T-cell (primary cell): ENCODE results near the gene CRTC2. TPM values are rescaled to one million over a fixed set of nuclear protein-coding genes. Genes with fewer than 3 reads are reported as not detected.

Experiments used
- ATAC-seq, 4 experiments: fragments of 200-7000 bp in 3 of 4; fragments of 150-1000 bp in 1 of 4; cut with Tn5 transposase; replicated peaks in 1 of 4; 1 replicate in 3 of 4; 2 replicates in 1 of 4; pipeline ENCODE4 v1.10.0; 2021; ENCODE audit warnings: moderate library complexity in 3 of 4, mild to moderate bottlenecking in 2 of 4, moderate number of reproducible peaks in 1 of 4
- CTCF ChIA-PET, 2 donors: fragments of 300-600 bp; sonication (Branson Sonifier 250); formaldehyde crosslinking; loops; one replicate each; lab custom pipeline; 2022; ENCODE audit warnings: antibody characterized with exemption in 2 of 2; lab: Charles Lee
- POLR2A ChIA-PET, 2 donors: fragments of 300-600 bp; sonication (Branson Sonifier 250); formaldehyde crosslinking; loops; one replicate each; lab custom pipeline; 2022; ENCODE audit warnings: antibody characterized with exemption in 2 of 2; lab: Charles Lee
- DNase-seq, 35 experiments: peaks; one replicate each; pipeline versions ENCODE4 v3.0.0 to v3.0.0-alpha.2; 2013 to 2023
- H3K27ac ChIP-seq: one replicate; pipeline ENCODE4 v1.5.1; 2013; ENCODE audit warnings: low read length
- H3K27me3 ChIP-seq, 2 experiments: replicated peaks in 1 of 2; 1 replicate in 1 of 2; 2 replicates in 1 of 2; pipeline versions ENCODE4 v1.6.1 to v1.7.0; 2013; ENCODE audit warnings: low read length in 1 of 2, mixed read lengths in 1 of 2; ENCODE audit not compliant: control insufficient read depth in 2 of 2, insufficient read depth in 2 of 2; ENCODE audit errors: extremely low read depth in 1 of 2
- H3K36me3 ChIP-seq, 2 donors: 1 replicate in 1 of 2; 2 replicates in 1 of 2; pipeline versions ENCODE4 v1.6.1 to v1.7.0; 2013; ENCODE audit warnings: low read length in 1 of 2; ENCODE audit not compliant: control insufficient read depth in 2 of 2, insufficient read depth in 1 of 2; ENCODE audit errors: extremely low read depth in 1 of 2
- H3K4me1 ChIP-seq, 2 experiments: 1 replicate in 1 of 2; 2 replicates in 1 of 2; pipeline versions ENCODE4 v1.6.1 to v1.7.0; 2013; ENCODE audit warnings: low read length in 2 of 2, mixed read lengths in 1 of 2; ENCODE audit not compliant: insufficient read depth in 2 of 2, control insufficient read depth in 1 of 2; ENCODE audit errors: extremely low read depth in 1 of 2
- H3K4me3 ChIP-seq, 2 donors: 1 replicate in 1 of 2; 2 replicates in 1 of 2; pipeline versions ENCODE4 v1.5.1 to v1.7.0; 2013; ENCODE audit warnings: mild to moderate bottlenecking in 2 of 2, low read length in 1 of 2, moderate library complexity in 1 of 2; ENCODE audit not compliant: control insufficient read depth in 1 of 2; ENCODE audit errors: extremely low read depth in 1 of 2
- H3K9me3 ChIP-seq: 2 replicates; pipeline ENCODE4 v1.7.0; 2013
- H3K27ac Mint-ChIP-seq, 2 donors: one replicate each; pipeline ENCODE4 v1.8.0; 2020 to 2021; ENCODE audit warnings: mild to moderate bottlenecking in 2 of 2, mixed read lengths in 2 of 2
- H3K27me3 Mint-ChIP-seq, 2 donors: one replicate each; pipeline ENCODE4 v1.8.0; 2021 to 2022; ENCODE audit warnings: mixed read lengths in 2 of 2
- H3K36me3 Mint-ChIP-seq: one replicate; pipeline ENCODE4 v1.8.0; 2021; ENCODE audit warnings: mixed read lengths
- H3K4me1 Mint-ChIP-seq, 3 donors: one replicate each; pipeline ENCODE4 v1.8.0; 2020 to 2022; ENCODE audit warnings: mixed read lengths in 3 of 3, mild to moderate bottlenecking in 1 of 3
- H3K4me3 Mint-ChIP-seq, 3 donors: one replicate each; pipeline ENCODE4 v1.8.0; 2020 to 2022; ENCODE audit warnings: mild to moderate bottlenecking in 3 of 3, mixed read lengths in 3 of 3, moderate library complexity in 3 of 3
- H3K9me3 Mint-ChIP-seq, 3 donors: one replicate each; pipeline ENCODE4 v1.8.0; 2020 to 2022; ENCODE audit warnings: mixed read lengths in 3 of 3
- WGBS: methylation state at CpG from one replicate; pipeline ENCODE4 v1.1.5; 2013; ENCODE audit warnings: missing lambda C conversion rate; ENCODE audit not compliant: insufficient coverage; 5-methylcytosine and 5-hydroxymethylcytosine counted together
- total RNA-seq, 35 experiments: library from RNA in 6 of 35; stranded (reverse) in 6 of 35; fragments of 120-200 nt in 1 of 35; gene quantifications; one replicate each; pipeline versions ENCODE4 v1.2.1 to v1.2.4 and lab custom pipeline; 2013 to 2026

CRTC2 gene
- total RNA-seq, 5 donors from 2014 or later (not counting 1 experiment from before 2014, with no cell fraction given): 108 to 153 (median 122) TPM

DNA sequence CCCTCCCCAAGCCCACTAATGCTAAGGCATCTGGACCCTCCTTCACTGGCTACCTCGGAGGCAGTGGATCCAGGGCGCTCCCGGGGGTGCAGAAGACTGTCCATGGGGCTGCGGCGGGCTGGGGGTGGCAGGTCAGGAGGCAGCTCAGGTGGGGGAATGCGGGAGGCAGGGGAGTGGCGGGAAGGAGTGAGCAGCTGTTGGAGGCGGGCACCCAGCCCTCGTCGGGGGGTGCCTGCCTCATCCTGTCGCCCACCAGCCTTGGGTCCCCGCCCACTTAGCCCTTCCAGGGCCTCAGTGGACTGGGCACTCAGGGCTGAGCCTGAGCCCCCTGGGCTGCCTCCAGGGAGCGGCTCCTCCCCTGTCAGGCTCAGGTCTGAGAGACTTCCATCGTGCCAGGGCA, 25.0 kb downstream of the CRTC2 start:
- ATAC-seq: no peak
- CTCF ChIA-PET: no interaction called here
- H3K9me3 Mint-ChIP-seq: no peaks in the 10 kb centered on the region

DNA sequence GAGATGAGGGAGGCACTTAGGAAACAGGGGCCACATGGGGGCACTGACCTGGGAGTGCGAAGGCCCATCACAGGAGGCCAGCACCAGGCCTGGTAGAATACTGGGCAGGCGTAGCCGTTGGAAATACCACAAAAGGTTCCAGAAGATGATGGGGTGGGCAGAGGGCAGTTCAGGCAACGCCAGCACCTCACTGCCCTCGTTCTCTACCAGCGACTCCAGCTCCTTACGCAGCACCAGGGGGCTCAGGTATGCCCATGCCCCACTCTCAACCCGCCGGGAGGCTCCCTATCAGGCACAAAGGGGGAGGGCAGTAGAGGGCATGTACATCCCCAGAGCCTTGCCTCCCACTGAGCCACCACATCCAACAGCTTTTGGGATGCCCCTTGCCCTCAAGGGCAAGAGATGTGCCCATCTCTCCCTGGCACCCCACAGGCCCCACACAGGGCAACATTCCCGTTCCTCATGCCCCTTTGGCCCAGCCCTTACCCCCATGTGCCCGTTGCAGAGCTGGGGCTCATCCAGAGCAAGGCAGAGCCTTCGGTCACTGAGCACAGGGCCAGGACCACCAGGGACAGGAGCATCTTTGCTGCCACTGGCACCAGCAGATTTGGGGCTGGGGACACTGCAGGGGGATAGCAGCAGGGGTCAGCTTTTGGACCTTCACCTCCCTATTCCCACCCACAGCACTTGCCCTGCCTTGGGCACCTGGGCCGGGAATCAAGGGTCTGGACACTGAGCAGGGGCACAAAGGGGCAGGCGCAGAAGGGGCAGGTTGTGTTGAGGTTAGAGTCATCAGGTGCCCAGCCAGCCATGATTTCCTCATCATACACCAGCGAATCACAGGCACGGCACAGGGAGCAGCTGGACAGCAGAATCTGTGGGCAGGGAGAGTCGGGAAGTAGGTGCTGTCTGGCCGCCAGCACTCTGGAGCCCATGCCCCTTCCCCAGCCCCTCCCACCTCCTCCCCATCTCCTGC, 26.0 kb downstream of the CRTC2 start:
- H3K36me3 Mint-ChIP-seq: peaks cover 31% of the 10 kb centered on the region
- no peak overlapping the region for H3K4me3 Mint-ChIP-seq
- no peak for ATAC-seq

More for the DNA sequence above, 25.0 kb downstream of the CRTC2 start:
- POLR2A ChIA-PET: no interaction called here
- no peaks in the 10 kb centered on the region for H3K27me3 Mint-ChIP-seq
- peaks cover 2 to 7% of the 10 kb centered on the region in 2 experiments for H3K4me1 ChIP-seq
- H3K36me3 ChIP-seq: peaks cover 51 to 69% of the 10 kb centered on the region in 2 donors
- no peak for DNase-seq
- H3K4me1 Mint-ChIP-seq: peaks cover 0 to 13% (median 4%) of the 10 kb centered on the region in 3 donors
- H3K27ac Mint-ChIP-seq: no peak overlapping the region
- no peaks in the 10 kb centered on the region for H3K27me3 ChIP-seq
- no peak overlapping the region for H3K27ac ChIP-seq
- 98% methylated on average over 12 of the region's 14 CpGs for WGBS
- no peaks in the 10 kb centered on the region for H3K9me3 ChIP-seq
- no peak overlapping the region for H3K4me3 Mint-ChIP-seq
- H3K36me3 Mint-ChIP-seq: peaks cover 35% of the 10 kb centered on the region
- no peak overlapping the region for H3K4me3 ChIP-seq

DNA sequence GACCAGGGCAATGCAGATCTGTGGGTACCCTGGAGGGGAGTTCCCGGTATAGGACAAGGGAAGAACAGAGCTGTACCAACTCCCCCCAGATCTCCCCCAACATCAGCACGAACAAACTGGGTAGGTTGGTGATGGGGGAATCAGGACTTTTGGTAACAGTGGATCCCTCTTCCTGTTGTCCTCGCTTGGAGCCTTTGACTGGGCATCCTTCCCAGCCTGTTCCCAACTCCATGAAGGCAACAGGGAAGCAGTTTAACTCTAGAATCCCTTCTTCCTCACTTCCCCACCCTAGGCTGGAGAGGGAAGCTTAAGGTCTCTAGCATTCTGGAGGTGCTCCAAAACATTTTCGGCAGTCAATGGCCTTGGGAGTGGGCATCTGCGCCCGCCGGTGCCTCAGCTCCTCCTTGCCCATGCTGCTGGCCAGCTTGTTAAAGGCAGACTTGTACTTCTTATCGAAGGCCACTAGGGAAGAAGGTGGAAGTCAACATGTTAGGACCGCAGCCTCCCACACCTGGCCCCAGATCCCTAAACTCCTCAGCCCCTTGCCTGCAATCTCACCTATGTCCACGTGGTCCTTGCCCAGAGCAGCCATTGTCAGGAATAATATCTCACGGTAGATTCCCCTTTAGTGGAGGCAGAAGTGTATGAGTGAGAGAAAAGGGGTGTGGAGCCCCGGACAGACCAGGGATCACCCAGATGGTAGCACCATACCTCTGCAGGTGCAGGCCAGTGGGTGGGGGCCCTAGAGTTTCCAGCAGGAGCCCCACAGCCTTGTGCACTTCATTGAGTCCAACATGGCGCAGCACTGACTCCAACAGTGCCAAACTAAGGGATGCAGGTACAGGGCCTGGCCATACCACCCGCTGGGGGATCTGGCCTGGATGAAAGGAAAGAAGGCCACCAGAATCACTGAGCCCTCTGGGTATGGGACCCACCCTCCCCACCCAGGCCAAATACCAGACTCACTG, 28.1 kb downstream of the CRTC2 start:
- peaks cover 12% of the 10 kb centered on the region for H3K36me3 Mint-ChIP-seq

More for the DNA sequence above, 26.0 kb downstream of the CRTC2 start:
- peaks cover 2 to 6% of the 10 kb centered on the region in 2 experiments for H3K4me1 ChIP-seq
- Mint-ChIP-seq H3K4me1 (peaks cover 4 to 20% (median 8%) of the 10 kb centered on the region in 3 donors), H3K9me3 (no peaks in the 10 kb centered on the region), H3K27me3 (no peaks in the 10 kb centered on the region), H3K27ac (no peak overlapping the region)
- DNase-seq: no peak
- no peak overlapping the region for H3K4me3 ChIP-seq
- ChIA-PET POLR2A (no interaction called here), CTCF (no interaction called here)
- no peaks in the 10 kb centered on the region for H3K9me3 ChIP-seq
- 98% methylated on average over 9 of the region's 18 CpGs for WGBS
- H3K27ac ChIP-seq: no peak overlapping the region
- peaks cover 46 to 64% of the 10 kb centered on the region in 2 donors for H3K36me3 ChIP-seq
- H3K27me3 ChIP-seq: no peaks in the 10 kb centered on the region

DNA sequence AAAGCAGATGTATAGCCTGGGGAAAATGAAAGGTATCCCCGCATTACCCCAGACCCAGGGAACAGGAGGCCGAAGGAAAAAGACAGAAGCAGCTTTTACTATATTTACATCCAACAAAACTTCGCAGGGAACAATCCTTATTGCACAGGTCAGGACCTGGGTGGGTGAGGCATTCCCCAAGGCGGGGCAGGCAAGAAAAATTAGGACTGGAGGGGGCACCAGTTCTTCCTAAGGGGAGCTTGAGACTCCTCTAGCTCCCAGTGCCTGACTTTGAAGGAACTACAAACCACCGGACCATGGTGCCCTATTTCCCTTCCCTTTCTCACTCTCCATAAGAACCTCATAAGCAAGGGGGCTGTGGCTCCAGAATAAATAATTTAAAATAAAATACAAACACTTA, 29.0 kb downstream of the CRTC2 start:
- no peak overlapping the region for H3K27ac ChIP-seq
- peaks cover 5 to 15% (median 8%) of the 10 kb centered on the region in 3 donors for H3K4me1 Mint-ChIP-seq
- H3K4me1 ChIP-seq: peaks cover 2 to 5% of the 10 kb centered on the region in 2 experiments
- no peak for DNase-seq
- no peak overlapping the region for H3K4me3 Mint-ChIP-seq
- peaks cover 10% of the 10 kb centered on the region for H3K36me3 Mint-ChIP-seq
- no peaks in the 10 kb centered on the region for H3K27me3 ChIP-seq
- ATAC-seq: no peak
- WGBS: 100% methylated on average over 2 of the region's 5 CpGs
- ChIA-PET CTCF (interaction anchor here in 1 of 2 donors (1.0 to 1.2 kb wide), 2 partner anchors 9 to 11 kb away, joined by 3 read pairs; no protein-coding TSS in a partner anchor), POLR2A (interaction anchor here in 1 of 2 donors (0.6 kb wide), 1 partner anchor 193 kb away, joined by 3 read pairs; no protein-coding TSS in a partner anchor)
- H3K36me3 ChIP-seq: peaks cover 27 to 34% of the 10 kb centered on the region in 2 donors
- H3K9me3 ChIP-seq: no peaks in the 10 kb centered on the region
- H3K9me3 Mint-ChIP-seq: no peaks in the 10 kb centered on the region
- H3K27me3 Mint-ChIP-seq: no peaks in the 10 kb centered on the region
- H3K27ac Mint-ChIP-seq: peak overlapping the region in 1 of 2 donors; percentile 13
- no peak overlapping the region for H3K4me3 ChIP-seq

More for the DNA sequence above, 28.1 kb downstream of the CRTC2 start:
- DNase-seq (no peak), ATAC-seq (no peak)
- ChIA-PET CTCF (interaction anchor here in 1 of 2 donors (1.0 to 1.2 kb wide), 2 partner anchors 10 to 12 kb away, joined by 3 read pairs; no protein-coding TSS in a partner anchor), POLR2A (interaction anchor here in 1 of 2 donors (0.5 to 0.9 kb wide), 2 partner anchors 47 to 85 kb away, joined by 3 to 4 read pairs; partner anchors contain the start of gene JTB)
- Mint-ChIP-seq H3K27ac (no peak overlapping the region), H3K4me1 (peaks cover 4 to 15% (median 8%) of the 10 kb centered on the region in 3 donors), H3K9me3 (no peaks in the 10 kb centered on the region), H3K4me3 (no peak overlapping the region), H3K27me3 (no peaks in the 10 kb centered on the region)
- no peaks in the 10 kb centered on the region for H3K27me3 ChIP-seq
- no peak overlapping the region for H3K4me3 ChIP-seq
- H3K9me3 ChIP-seq: no peaks in the 10 kb centered on the region
- peaks cover 29 to 43% of the 10 kb centered on the region in 2 donors for H3K36me3 ChIP-seq
- peaks cover 2 to 3% of the 10 kb centered on the region in 2 experiments for H3K4me1 ChIP-seq
- H3K27ac ChIP-seq: no peak overlapping the region
- 97% methylated on average over 5 of the region's 14 CpGs for WGBS

DNA sequence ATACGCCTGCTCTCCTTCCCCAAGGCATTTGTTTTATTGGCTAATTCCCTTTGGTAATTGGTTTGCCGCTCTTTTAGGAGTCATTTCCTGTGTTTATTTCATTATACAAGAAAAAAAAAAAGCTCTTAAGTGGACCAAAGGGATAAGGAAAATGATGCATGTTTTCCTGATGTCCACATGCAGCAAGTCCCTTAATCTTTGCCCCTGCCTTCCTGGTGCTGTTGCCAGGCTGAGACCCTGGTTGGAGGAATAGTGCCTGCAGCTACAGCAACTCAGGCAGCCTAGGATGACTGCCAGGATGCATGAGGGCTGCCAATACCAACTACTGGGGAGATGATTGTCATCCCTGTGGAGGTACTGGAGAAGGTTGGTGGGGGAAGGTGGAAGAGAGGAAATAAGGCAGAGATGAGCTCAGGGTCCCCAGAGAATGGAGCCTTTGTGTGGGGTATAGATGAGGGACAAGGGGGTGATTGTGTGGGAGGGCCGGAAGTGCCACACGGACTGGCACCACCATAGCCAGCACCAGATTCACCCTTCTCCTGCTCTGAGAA, 29.5 kb downstream of the CRTC2 start:
- peak overlapping the region; percentile 13 to 29 for H3K27ac Mint-ChIP-seq
- no peak overlapping the region for H3K4me3 Mint-ChIP-seq
- Histone ChIP-seq H3K4me3 (no peak overlapping the region), H3K36me3 (peaks cover 23 to 29% of the 10 kb centered on the region in 2 donors), H3K9me3 (no peaks in the 10 kb centered on the region), H3K27me3 (no peaks in the 10 kb centered on the region), H3K27ac (no peak overlapping the region), H3K4me1 (peaks cover 3 to 10% of the 10 kb centered on the region in 2 experiments)
- H3K4me1 Mint-ChIP-seq: peaks cover 9 to 18% (median 10%) of the 10 kb centered on the region in 3 donors
- H3K9me3 Mint-ChIP-seq: no peaks in the 10 kb centered on the region
- H3K27me3 Mint-ChIP-seq: no peaks in the 10 kb centered on the region
- no peak for DNase-seq
- ATAC-seq: no peak
- no CpG with 5 or more reads among the region's 4 CpGs for WGBS
- ChIA-PET POLR2A (interaction anchor here in 1 of 2 donors (0.6 kb wide), 1 partner anchor 194 kb away, joined by 3 read pairs; no protein-coding TSS in a partner anchor), CTCF (interaction anchor here in 1 of 2 donors (1.2 kb wide), 1 partner anchor 10 kb away, joined by 3 read pairs; no protein-coding TSS in a partner anchor)
- H3K36me3 Mint-ChIP-seq: peaks cover 8% of the 10 kb centered on the region
